GM12878 (cell line): Measurements from ENCODE around the gene RPL31. TPM values are rescaled to one million over a fixed set of nuclear protein-coding genes. Genes with fewer than 3 reads are reported as not detected.

Experiments
- ATAC-seq: fragments of 200-7000 bp; cut with Tn5 transposase; 3 replicates; pipeline ENCODE4 v1.9.1; 2020; ENCODE audit warnings: mild to moderate bottlenecking, moderate library complexity
- BruUV-seq: library from RNA; stranded (reverse); fragments of 400-500 nt; replicated peaks from 2 replicates; lab custom pipeline; 2021; lab: Mats Ljungman, UMichigan
- CTCF ChIA-PET: fragments of 300-600 bp; sonication (Branson Sonifier 250); formaldehyde crosslinking; extraction: SDS; loops from one replicate; lab custom pipeline; 2021; ENCODE audit warnings: inconsistent platforms; lab: Yijun Ruan, JAX
- POLR2A ChIA-PET: fragments of 350-600 bp; formaldehyde crosslinking; extraction: SDS; loops from one replicate; lab custom pipeline; 2021; ENCODE audit warnings: inconsistent platforms; lab: Charles Lee
- RAD21 ChIA-PET: fragments of 300-600 bp; sonication (Branson Sonifier 250); formaldehyde crosslinking; loops from one replicate; lab custom pipeline; 2023; ENCODE audit warnings: antibody characterized with exemption; ENCODE audit not compliant: unreplicated experiment; lab: Charles Lee
- SMC1A ChIA-PET: fragments of 300-600 bp; sonication (Branson Sonifier 250); formaldehyde crosslinking; loops from one replicate; lab custom pipeline; 2023; ENCODE audit not compliant: unreplicated experiment, uncharacterized antibody; lab: Charles Lee
- DNase-seq: peaks from one replicate; pipeline ENCODE4 v3.0.0-alpha.2; 2011; ENCODE audit warnings: low read depth, low spot score
- FAIRE-seq: peaks from 3 replicates; lab custom pipeline; 2011; peaks lifted over from hg19 to GRCh38; lab: Jason Lieb, UNC
- H2AFZ ChIP-seq: 2 replicates; pipeline ENCODE4 v1.6.0; 2011; ENCODE audit warnings: low read depth, low read length, control low read depth; ENCODE audit not compliant: control insufficient read depth
- H3K27ac ChIP-seq: 2 replicates; pipeline ENCODE4 v1.5.1; 2011; ENCODE audit warnings: control low read depth; ENCODE audit not compliant: control insufficient read depth, insufficient read depth
- H3K27me3 ChIP-seq, 2 experiments: replicated peaks in 1 of 2; 2 replicates each; pipeline versions ENCODE4 v1.6.0 to v1.6.1; 2011; ENCODE audit warnings: low read length in 1 of 2; ENCODE audit not compliant: control insufficient read depth in 2 of 2, insufficient read depth in 2 of 2
- H3K36me3 ChIP-seq, 2 experiments: 2 replicates each; pipeline ENCODE4 v1.5.1; 2011; ENCODE audit warnings: low read length in 1 of 2; ENCODE audit not compliant: control insufficient read depth in 2 of 2, insufficient read depth in 2 of 2
- H3K4me1 ChIP-seq: 2 replicates; pipeline ENCODE4 v1.6.1; 2011; ENCODE audit warnings: mild to moderate bottlenecking, low read length, moderate library complexity, mixed read lengths; ENCODE audit not compliant: control insufficient read depth, insufficient read depth
- H3K4me2 ChIP-seq: 2 replicates; pipeline ENCODE4 v1.6.0; 2011; ENCODE audit warnings: control low read depth; ENCODE audit not compliant: control insufficient read depth, insufficient read depth
- H3K4me3 ChIP-seq: fragments of 200-600 bp; sonication (generic); 2 replicates; pipeline ENCODE4 v1.5.1; 2016
- H3K79me2 ChIP-seq: 2 replicates; pipeline ENCODE4 v1.6.0; 2011; ENCODE audit warnings: low read length; ENCODE audit not compliant: control insufficient read depth, insufficient read depth
- H3K9ac ChIP-seq: 2 replicates; pipeline ENCODE4 v1.8.0; 2011; ENCODE audit warnings: low read length, control low read depth, mixed read lengths; ENCODE audit not compliant: control insufficient read depth, insufficient read depth
- H3K9me3 ChIP-seq: replicated peaks from 3 replicates; pipeline ENCODE4 v1.5.1; 2011; ENCODE audit warnings: mild to moderate bottlenecking, low read length; ENCODE audit not compliant: control insufficient read depth, insufficient read depth
- H4K20me1 ChIP-seq: 2 replicates; pipeline ENCODE4 v1.6.0; 2011; ENCODE audit not compliant: control insufficient read depth, insufficient read depth
- BACH1 ChIP-seq: fragments of 450-650 bp; IDR thresholded peaks from 2 replicates; pipeline ENCODE4 v1.6.1; 2017; ENCODE audit warnings: mild to moderate bottlenecking, borderline replicate concordance
- BHLHE40 ChIP-seq, 2 experiments: fragments of 450-650 bp in 1 of 2; IDR thresholded peaks; 2 replicates each; pipeline ENCODE4 v1.6.1; 2011 to 2017; ENCODE audit warnings: low read depth in 2 of 2, borderline replicate concordance in 1 of 2, improper control_type of control experiment in 1 of 2, low read length in 1 of 2, mild to moderate bottlenecking in 1 of 2
- CHD1 ChIP-seq: IDR thresholded peaks from 2 replicates; pipeline ENCODE4 v1.6.1; 2012; ENCODE audit warnings: low read depth, low read length, improper control_type of control experiment
- DPF2 ChIP-seq: fragments of 450-650 bp; IDR thresholded peaks from 2 replicates; pipeline ENCODE4 v1.6.1; 2017; ENCODE audit warnings: mild to moderate bottlenecking
- GABPA ChIP-seq: IDR thresholded peaks from 2 replicates; pipeline ENCODE4 v1.6.1; 2014; ENCODE audit warnings: antibody characterized with exemption, low read depth, mild to moderate bottlenecking, inconsistent platforms
- IRF3 ChIP-seq: fragments of 450-650 bp; IDR thresholded peaks from 2 replicates; pipeline ENCODE4 v1.6.1; 2014; ENCODE audit warnings: mild to moderate bottlenecking
- KDM1A ChIP-seq: fragments of 200-600 bp; sonication (generic); IDR thresholded peaks from 2 replicates; pipeline ENCODE4 v1.6.1; 2016; ENCODE audit warnings: borderline replicate concordance
- LARP7 ChIP-seq: fragments of 450-650 bp; IDR thresholded peaks from 2 replicates; pipeline ENCODE4 v1.6.1; 2017; ENCODE audit warnings: mild to moderate bottlenecking
- MEF2B ChIP-seq: fragments of 450-650 bp; IDR thresholded peaks from 2 replicates; pipeline ENCODE4 v1.6.1; 2018; ENCODE audit warnings: mild to moderate bottlenecking, moderate library complexity; ENCODE audit not compliant: partially characterized antibody, poor library complexity, severe bottlenecking
- MYC ChIP-seq: IDR thresholded peaks from 2 replicates; pipeline ENCODE4 v1.6.1; 2011; ENCODE audit warnings: mild to moderate bottlenecking, low read length, moderate library complexity, inconsistent platforms; ENCODE audit not compliant: insufficient read depth, insufficient replicate concordance, insufficient read length, severe bottlenecking
- NFYA ChIP-seq: IDR thresholded peaks from 2 replicates; pipeline ENCODE4 v1.6.1; 2011; ENCODE audit warnings: low read depth, mild to moderate bottlenecking, low read length, improper control_type of control experiment, borderline replicate concordance
- PBX3 ChIP-seq: IDR thresholded peaks from 2 replicates; pipeline ENCODE4 v1.6.1; 2011; ENCODE audit warnings: mild to moderate bottlenecking, low read depth, low read length, moderate library complexity; ENCODE audit not compliant: insufficient replicate concordance
- PRDM15 ChIP-seq: fragments of 450-650 bp; formaldehyde crosslinking; IDR thresholded peaks from 2 replicates; pipeline ENCODE4 v1.4.0; 2020; ENCODE audit warnings: mild to moderate bottlenecking, moderate library complexity
- RAD51 ChIP-seq: fragments of 450-650 bp; IDR thresholded peaks from 2 replicates; pipeline ENCODE4 v1.6.1; 2016; ENCODE audit warnings: moderate library complexity, mild to moderate bottlenecking, inconsistent platforms
- RCOR1 ChIP-seq: conservative IDR thresholded peaks from 2 replicates; pipeline ENCODE4 v1.6.1; 2012; ENCODE audit warnings: low read depth, low read length, improper control_type of control experiment
- SIN3A ChIP-seq: IDR thresholded peaks from 2 replicates; pipeline ENCODE4 v1.6.1; 2012; ENCODE audit warnings: low read depth, low read length, improper control_type of control experiment
- SUPT20H ChIP-seq: IDR thresholded peaks from 2 replicates; pipeline ENCODE4 v1.6.1; 2011; ENCODE audit warnings: low read depth, mild to moderate bottlenecking, low read length, moderate library complexity, borderline replicate concordance; ENCODE audit not compliant: control insufficient read depth
- ZBTB33 ChIP-seq: fragments of 450-650 bp; IDR thresholded peaks from 2 replicates; pipeline ENCODE4 v1.6.1; 2017; ENCODE audit warnings: mild to moderate bottlenecking
- WGBS: methylation state at CpG from one replicate; pipeline ENCODE4 v1.1.6; 2016; ENCODE audit warnings: low lambda C conversion rate; ENCODE audit not compliant: insufficient replicate concordance, insufficient coverage; ENCODE audit errors: missing lambda C conversion rate; 5-methylcytosine and 5-hydroxymethylcytosine counted together
- in situ Hi-C: fragments of 300-500 bp; cut with MboI; formaldehyde crosslinking; loops from 9 replicates; pipeline ENCODE4 v1.14.3; 2018; ENCODE audit warnings: mixed read lengths
- intact Hi-C: fragments of 100-400 bp; cut with micrococcal nuclease; formaldehyde crosslinking; loops from one replicate; pipeline ENCODE4 v1.14.2; 2022; ENCODE audit not compliant: unreplicated experiment
- polyA plus RNA-seq, 11 experiments: library from polyadenylated mRNA; depleted of rRNA in 4 of 11; unstranded in 6 of 11; stranded (reverse) in 5 of 11; fragments of >200 nt; fragmentation: Nextera tagmentation in 4 of 11; fragmentation: Illumina TruSeq in 1 of 11; extraction: Ambion mirVana in 4 of 11; extraction: Trizol in 1 of 11; gene quantifications; 1 replicate in 1 of 11; 2 replicates in 10 of 11; pipeline versions ENCODE4 v1.2.1 to v1.2.3, GENCODE V29; 2011 to 2016; ENCODE audit warnings: inconsistent platforms in 2 of 11, missing spikeins in 2 of 11, low read depth in 1 of 11
- total RNA-seq, 4 experiments: library from RNA; depleted of rRNA in 3 of 4; stranded (reverse); fragments of >200 nt in 3 of 4; fragmentation: Illumina TruSeq in 1 of 4; extraction: Trizol in 1 of 4; gene quantifications; 2 replicates each; pipeline versions ENCODE4 v1.2.1 to v1.2.3, GENCODE V29; 2013 to 2021

The RPL31 gene
- total and polyA plus RNA-seq, 10 of the 15 experiments (the other 5 are each of a cell fraction or from before 2014, with no cell fraction given), result 1,643 to 8,551 (median 2,208) TPM

GRCh38 chr2:100969998-100970397, 32.1 kb upstream of the RPL31 start:
- H3K27me3 ChIP-seq, result peaks cover 1 to 2% of the 10 kb centered on the region in 2 experiments
- no peaks in the 10 kb centered on the region for H4K20me1 ChIP-seq
- no peak overlapping the region for H3K4me3 ChIP-seq
- no peak for DNase-seq
- CTCF ChIA-PET, result no interaction called here
- H3K4me1 ChIP-seq, result no peaks in the 10 kb centered on the region
- POLR2A ChIA-PET, result no interaction called here
- RAD21 ChIA-PET, result no interaction called here
- in situ Hi-C loops (no loop called here), intact Hi-C loops (no loop called here)
- H3K4me2 ChIP-seq, result no peak overlapping the region
- no peak overlapping the region for H3K27ac ChIP-seq
- 15% methylated on average over 7 of the region's 7 CpGs for WGBS
- BruUV-seq, result no TSS peak
- H3K79me2 ChIP-seq, result no peaks in the 10 kb centered on the region
- no peak for ATAC-seq
- SMC1A ChIA-PET, result no interaction called here
- FAIRE-seq, result no peak
- H2AFZ ChIP-seq, result no peak overlapping the region
- H3K36me3 ChIP-seq, result no peaks in the 10 kb centered on the region
- no peaks in the 10 kb centered on the region for H3K9me3 ChIP-seq
- no peak overlapping the region for H3K9ac ChIP-seq
- TF ChIP-seq CHD1 (no peak), RAD51 (no peak), MEF2B (no peak), RCOR1 (no peak), KDM1A (no peak), SUPT20H (no peak), SIN3A (no peak), GABPA (no peak), ZBTB33 (no peak), LARP7 (no peak), PRDM15 (no peak), BACH1 (no peak), PBX3 (no peak), NFYA (no peak), MYC (no peak), BHLHE40 (IDR thresholded peaks at IDR 0.05; ENCODE audit: borderline replicate concordance in 1 of 2, low read depth in 2 of 2, low read length in 1 of 2) (no peak), IRF3 (no peak), DPF2 (no peak)
